Stimulated activated naive CD8-positive, alpha-beta T cell treated with anti-CD3 and anti-CD28 coated beads, Interleukin-15, Interleukin-2, amounts not matched to agents 100 U/mL and 50 U/mL, for 24 hours (primary cell): Measurements from ENCODE around the gene IRF7.

Experiments
- ATAC-seq: fragments of 150-1000 bp; cut with Tn5 transposase; one replicate; pipeline ENCODE4 v1.10.0; 2021
- DNase-seq: peaks from one replicate; pipeline ENCODE4 v3.0.0; 2021

Gene IRF7

DNA sequence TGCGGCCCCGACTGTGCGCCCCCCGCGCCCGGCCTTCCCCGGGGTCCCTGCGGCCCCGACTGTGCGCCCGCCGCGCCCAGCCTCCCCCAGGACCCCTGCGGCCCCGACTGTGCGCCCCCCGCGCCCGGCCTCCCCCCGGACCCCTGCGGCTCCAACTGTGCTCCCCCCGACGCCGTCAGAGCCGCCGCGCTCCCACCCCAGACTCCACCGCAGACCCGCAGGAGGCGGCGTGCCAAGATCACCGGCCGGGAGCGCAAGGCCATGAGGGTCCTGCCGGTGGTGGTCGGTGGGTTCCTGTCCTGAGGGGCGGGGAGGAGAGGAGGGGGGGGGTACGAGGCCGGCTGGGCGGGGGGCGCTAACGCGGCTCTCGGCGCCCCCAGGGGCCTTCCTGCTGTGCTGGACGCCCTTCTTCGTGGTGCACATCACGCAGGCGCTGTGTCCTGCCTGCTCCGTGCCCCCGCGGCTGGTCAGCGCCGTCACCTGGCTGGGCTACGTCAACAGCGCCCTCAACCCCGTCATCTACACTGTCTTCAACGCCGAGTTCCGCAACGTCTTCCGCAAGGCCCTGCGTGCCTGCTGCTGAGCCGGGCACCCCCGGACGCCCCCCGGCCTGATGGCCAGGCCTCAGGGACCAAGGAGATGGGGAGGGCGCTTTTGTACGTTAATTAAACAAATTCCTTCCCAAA, 24.4 kb upstream of the IRF7 start:
- DNase-seq: no peak
- ATAC-seq: no peak

- no peak for DNase-seq
- ATAC-seq: no peak
Measured at GRCh38 chr11:639332-639955, 23.7 kb upstream of the IRF7 start.

DNA sequence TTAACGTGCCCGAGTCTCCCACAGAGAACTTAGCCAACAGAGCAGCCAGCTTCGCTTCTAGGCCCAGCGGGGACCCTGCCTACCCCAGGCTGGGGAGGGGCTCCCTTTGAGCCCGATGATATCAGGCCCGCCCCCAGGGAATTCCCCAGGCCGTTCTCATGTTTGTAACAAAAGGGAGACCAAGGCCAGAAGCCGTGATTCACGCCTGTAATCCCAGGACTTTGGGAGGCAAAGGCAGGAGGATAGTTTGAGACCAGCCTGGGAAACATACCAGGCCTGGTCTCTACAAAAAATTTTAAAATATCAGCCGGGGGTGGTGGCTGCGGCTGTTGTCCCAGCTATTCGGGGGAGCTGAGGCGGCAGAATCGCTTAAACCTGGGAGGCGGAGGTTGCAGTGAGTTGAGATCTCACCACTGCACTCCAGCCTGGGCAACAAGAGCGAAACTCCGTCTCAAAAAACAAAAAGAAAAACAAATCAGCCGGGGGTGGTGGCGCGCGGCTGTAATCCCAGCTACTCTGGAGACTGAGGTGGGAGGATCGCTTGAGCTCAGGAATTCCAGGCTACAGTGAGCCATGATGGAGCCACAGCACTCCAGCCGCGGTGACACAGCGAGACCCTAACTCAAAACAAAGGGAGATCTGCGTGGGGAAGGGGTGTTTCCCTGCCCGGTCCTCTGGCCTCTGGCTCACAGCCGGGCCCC, 23.0 kb upstream of the IRF7 start:
- DNase-seq: no peak
- ATAC-seq: no peak

DNA sequence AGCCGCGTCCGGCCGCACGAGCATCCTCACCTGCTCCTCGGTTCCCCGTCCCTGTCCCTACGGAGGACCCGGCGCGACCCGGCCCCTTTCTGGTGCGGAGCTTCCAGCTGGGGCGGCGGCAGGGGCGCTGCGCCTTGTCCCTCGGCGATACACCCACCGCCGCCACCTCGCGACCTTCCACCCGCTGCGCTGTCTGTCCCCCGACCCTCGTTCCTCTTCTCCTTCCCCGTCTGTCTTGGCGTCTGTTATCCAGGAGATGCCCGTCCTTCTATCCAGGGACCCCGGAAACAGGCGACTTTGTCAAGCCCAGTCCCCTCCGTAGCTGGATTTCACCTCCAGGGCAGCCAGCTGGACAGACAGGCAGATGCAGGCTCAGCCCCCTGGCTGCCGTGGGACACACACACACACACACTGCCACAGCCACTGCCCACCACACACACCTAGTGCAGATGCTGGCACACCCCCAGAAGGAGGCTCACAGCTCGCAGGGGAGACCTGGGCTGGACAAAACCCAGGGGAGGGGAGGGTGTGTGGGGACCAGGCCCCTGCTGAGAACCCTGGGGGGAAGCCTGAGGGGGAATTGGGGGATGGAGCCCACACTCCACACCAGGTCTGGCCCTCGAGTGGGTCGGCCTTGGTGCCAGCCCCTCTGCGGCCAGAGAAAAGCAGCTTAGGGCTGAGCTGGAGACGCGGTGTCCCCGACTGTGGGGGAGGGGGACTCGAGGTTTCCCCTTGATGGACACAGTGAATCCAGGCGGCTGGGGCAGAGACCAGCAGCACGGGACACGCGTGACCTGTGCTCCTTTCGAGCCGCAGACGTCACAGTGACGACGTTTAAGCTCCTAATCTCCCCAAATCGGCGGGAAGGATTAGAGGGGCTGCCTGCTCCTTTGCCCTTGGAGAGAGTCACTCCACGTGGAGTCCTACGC, 22.1 kb upstream of the IRF7 start:
- DNase-seq (no peak), ATAC-seq (no peak)

DNA sequence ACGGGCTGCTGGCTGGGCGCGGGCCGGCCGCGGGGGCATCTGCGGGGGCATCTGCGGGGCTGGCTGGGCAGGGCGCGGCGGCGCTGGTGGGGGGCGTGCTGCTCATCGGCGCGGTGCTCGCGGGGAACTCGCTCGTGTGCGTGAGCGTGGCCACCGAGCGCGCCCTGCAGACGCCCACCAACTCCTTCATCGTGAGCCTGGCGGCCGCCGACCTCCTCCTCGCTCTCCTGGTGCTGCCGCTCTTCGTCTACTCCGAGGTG, 21.5 kb upstream of the IRF7 start:
- DNase-seq (no peak), ATAC-seq (no peak)

DNA sequence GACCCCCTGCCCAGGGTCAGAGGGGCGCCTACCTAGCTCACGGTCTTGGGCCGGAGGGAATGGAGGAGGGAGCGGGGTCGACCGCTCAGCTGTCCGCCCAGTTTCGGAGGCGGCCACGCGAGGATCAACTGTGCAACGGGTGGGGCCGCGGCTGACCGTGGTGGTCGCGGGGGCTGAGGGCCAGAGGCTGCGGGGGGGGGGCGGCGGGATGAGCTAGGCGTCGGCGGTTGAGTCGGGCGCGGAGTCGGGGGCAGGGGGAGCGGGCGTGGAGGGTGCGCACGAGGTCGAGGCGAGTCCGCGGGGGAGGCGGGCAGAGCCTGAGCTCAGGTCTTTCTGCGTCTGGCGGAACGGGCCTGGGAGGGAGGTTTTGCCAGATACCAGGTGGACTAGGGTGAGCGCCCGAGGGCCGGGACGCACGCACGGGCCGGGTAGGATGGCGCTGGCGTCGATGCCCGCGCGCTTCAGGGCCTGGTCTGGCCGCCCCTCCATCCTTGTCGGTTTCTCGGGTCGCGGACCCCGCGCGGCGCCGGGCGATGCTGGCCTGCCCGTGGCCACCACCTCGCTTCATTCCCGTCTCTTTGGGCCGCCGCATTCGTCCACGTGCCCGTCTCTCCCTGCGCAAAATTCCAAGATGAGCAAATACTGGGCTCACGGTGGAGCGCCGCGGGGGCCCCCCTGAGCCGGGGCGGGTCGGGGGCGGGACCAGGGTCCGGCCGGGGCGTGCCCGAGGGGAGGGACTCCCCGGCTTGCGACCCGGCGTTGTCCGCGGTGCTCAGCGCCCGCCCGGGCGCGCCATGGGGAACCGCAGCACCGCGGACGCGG, 21.0 kb upstream of the IRF7 start, which contains the start of gene DRD4:
DRD4 (plus strand) TSS at position 759 of the 822 bp plus-strand sequence; CDS start at position 795, 36 bp downstream.
- DNase-seq (no peak), ATAC-seq (no peak)

DNA sequence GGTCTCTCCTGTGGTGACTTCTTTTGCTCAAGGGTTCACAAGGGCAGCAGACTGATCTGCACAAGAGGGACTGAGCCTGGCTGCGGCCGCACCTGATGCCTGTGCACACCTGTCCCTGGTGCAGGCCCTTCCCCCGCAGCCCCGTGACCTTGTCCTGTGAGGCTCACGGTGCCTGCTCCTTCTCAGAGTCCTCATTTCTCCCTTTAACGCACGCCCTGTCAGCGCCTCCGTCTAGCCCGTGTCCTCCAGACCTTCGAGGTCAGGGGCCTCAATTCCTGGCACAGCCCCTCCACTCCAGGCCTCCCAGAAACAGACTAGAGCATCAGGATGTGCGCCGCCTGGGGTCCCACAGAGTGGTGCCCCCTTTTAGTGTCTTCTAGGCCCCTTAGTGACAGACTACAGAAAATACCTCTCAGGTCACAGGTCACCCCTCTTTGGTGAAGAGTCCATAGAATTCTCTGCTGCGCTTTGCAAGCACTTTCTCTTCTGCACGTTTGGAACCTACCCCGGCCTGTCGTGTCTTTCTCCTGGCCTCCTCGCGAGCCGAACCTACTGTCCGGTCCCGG, 20.3 kb upstream of the IRF7 start:
- ATAC-seq: no peak
- no peak for DNase-seq

GRCh38 chr11:630871-631270, 15.1 kb upstream of the IRF7 start:
- ATAC-seq: no peak
- DNase-seq: no peak

GRCh38 chr11:629237-629583, 13.5 kb upstream of the IRF7 start:
- DNase-seq (no peak), ATAC-seq (peak; percentile 51)

DNA sequence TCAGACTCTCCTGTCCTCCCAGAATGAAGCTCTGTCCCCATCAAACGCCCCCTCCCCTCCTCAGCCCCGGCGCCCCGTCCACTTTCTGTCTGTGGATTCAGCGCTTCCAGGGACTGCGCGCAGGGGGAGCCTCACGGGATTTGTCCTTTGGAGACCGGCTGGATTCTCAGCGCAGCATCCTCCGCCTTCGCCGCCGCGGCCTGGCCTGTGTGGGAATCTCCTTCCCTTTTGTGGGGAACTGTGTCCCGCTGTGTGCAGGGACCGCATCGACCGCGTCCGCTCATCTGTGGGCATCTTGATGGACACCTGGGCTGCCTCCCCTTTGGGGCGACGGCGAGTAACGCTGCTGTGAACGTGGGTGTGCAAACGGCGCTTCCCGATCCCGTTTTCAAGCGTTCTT, 12.3 kb upstream of the IRF7 start:
- no peak for DNase-seq

DNA sequence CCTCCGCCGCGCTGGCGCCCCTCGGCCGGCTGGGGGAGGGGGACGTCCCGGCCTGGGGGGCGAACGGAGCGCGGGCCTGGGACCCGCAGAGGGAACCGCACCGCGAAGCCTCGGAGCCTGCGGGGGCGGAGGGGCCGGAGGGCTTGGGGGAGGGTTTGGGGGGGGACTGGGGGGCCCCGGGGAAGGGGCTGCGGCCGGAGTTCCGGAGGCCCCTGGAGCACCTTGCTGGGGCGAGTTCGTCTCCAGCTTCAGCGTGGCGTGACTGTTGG, 11.5 kb upstream of the IRF7 start:
- ATAC-seq (no peak), DNase-seq (no peak)

More for the DNA sequence above, 12.3 kb upstream of the IRF7 start:
- ATAC-seq: no peak

DNA sequence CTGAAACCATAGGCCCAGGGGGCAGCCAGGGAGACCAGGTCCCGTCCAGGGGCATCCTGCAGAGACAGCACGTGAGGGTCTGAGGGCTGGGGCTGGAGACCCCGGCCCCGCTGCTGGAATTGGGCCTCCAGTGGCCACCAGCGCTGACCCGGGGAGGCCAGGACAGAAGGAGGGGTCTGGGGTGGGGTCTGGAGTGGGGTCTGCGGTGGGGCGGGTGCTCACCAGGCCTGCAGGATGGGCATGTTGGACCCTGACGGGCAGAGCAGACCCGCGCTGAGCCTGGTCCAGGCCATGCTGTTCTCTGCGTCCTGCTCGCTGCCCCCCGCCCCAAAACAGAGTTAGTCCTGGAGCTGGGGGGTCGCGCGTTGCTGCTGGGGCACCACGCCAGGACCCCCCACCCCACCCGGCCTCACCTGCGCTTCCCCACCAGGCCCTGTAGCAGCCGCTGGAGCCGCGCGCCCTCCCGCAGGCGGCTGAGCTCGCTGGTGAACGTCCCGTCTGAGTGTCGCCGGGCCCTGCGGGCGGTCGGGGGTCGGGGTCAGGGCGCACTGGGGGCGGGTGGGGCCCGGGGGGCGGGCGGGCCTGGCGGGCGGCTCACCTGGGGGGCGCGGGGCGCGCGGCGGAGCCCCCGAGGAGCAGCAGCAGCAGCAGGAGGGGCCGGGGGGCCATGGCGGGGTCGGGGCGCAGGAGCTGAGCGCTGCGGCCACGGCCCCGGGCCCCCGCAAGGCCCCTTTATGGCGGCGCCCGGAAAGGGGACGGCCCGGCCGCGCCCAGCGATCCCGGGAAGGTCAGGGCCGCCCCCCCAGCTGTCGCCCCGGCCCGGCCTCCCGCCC, 10.9 kb upstream of the IRF7 start, which contains the start of gene SCT:
SCT (minus strand) TSS at position 707 of the 833 bp plus-strand sequence; CDS start at position 669, 38 bp downstream.
- ATAC-seq (no peak), DNase-seq (no peak)

DNA sequence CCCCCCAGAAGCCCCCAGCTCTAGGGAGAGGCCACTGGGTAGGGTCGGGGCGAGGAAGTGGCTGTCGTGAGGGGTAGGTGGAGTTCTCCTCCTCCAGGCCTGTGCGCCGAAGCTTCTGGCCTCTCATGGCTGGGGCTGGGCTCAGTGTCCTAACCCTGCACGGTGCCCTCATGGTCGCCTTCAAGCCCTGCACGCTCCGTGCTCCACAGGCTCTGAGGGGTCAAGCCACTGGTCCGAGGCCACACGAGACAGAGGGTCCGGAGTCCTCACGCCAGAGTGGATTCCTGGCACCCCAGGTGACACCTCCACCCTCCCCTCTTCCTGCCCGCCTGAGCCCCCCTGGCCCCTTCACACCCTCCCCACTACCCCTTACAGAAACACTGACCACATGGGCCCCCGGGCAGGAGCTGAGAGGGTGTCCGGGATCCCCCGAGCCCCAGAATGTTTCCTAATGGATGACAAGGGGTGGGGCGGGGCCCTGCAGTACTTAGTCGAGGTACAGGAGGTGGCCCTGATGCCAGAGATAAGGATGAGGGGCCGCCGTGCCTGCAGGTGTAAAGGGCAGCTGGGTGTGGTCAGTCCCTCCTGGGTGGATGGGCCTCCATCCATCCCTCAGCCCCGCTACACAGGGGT, 10.0 kb upstream of the IRF7 start:
- no peak for DNase-seq
- no peak for ATAC-seq

- ATAC-seq (no peak), DNase-seq (no peak)
Measured at GRCh38 chr11:624705-625635, 9.2 kb upstream of the IRF7 start, which contains the start of gene CDHR5. TSS of gene CDHR5 (minus strand) at chr11:624955. CDS start at chr11:624902, 53 bp downstream.

- ATAC-seq (no peak), DNase-seq (no peak)
Measured at GRCh38 chr11:623999-624704, 8.4 kb upstream of the IRF7 start.

DNA sequence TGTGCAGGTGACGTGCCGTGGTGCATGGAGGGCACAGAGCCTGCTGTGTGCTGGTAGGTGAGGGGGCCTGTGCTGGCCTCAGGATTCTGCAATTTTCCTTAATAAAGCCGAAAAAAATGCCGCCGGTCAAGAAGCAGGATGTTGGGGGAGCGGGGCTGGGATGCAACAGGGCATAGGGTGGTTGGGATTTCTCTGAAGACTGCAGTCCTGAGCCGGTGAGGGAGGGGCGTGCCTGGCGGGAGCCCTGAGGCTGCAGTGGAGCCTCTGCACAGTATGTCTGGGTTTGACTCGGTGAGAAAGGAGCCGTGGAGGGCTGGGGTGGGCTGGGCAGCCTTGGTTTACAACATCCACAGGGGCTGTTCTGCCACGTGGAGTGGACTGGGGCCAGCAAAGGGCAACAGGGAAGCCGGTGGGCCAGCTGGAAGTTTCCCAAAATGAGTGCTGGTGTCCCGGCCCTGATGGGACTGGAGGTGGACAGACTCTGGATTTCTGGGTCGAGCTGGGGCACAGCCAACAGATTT, 7.7 kb upstream of the IRF7 start:
- DNase-seq (no peak), ATAC-seq (no peak)

GRCh38 chr11:621838-622237, 6.1 kb upstream of the IRF7 start:
- no peak for ATAC-seq
- DNase-seq: no peak
